CD14-positive monocyte (primary cell): ENCODE data around the gene EVX2. TPM values are rescaled to one million over a fixed set of nuclear protein-coding genes. Genes with fewer than 3 reads are reported as not detected.

Experiments
- DNase-seq, 3 donors: peaks; one replicate each; pipeline ENCODE4 v3.0.0-alpha.2; 2011 to 2022
- H2AFZ ChIP-seq: 2 replicates; pipeline ENCODE4 v1.6.0; 2012; ENCODE audit warnings: mild to moderate bottlenecking, low read depth, low read length, inconsistent platforms; ENCODE audit not compliant: insufficient read depth, poor library complexity, severe bottlenecking
- H3K27ac ChIP-seq, 2 donors: 1 replicate in 1 of 2; 2 replicates in 1 of 2; pipeline ENCODE4 v1.5.1; 2012 to 2013; ENCODE audit warnings: low read length in 2 of 2, control low read depth in 1 of 2, inconsistent platforms in 1 of 2, low read depth in 1 of 2, mild to moderate bottlenecking in 1 of 2
- H3K27me3 ChIP-seq, 2 donors: one replicate each; pipeline versions ENCODE4 v1.6.0 to v1.6.1; 2011 to 2013; ENCODE audit warnings: low read length in 2 of 2; ENCODE audit not compliant: control insufficient read depth in 2 of 2, insufficient read depth in 2 of 2
- H3K36me3 ChIP-seq, 2 donors: replicated peaks in 1 of 2; 1 replicate in 1 of 2; 2 replicates in 1 of 2; pipeline versions ENCODE4 v1.5.1 to v1.6.1; 2012 to 2013; ENCODE audit warnings: low read length in 2 of 2, control low read depth in 1 of 2, inconsistent platforms in 1 of 2, mild to moderate bottlenecking in 1 of 2; ENCODE audit not compliant: insufficient read depth in 2 of 2, control insufficient read depth in 1 of 2
- H3K4me1 ChIP-seq, 2 donors: 1 replicate in 1 of 2; 2 replicates in 1 of 2; pipeline versions ENCODE4 v1.5.1 to v1.6.1; 2012 to 2013; ENCODE audit warnings: low read length in 2 of 2, control low read depth in 1 of 2, inconsistent platforms in 1 of 2, mild to moderate bottlenecking in 1 of 2, moderate library complexity in 1 of 2; ENCODE audit not compliant: insufficient read depth in 2 of 2, control insufficient read depth in 1 of 2
- H3K4me2 ChIP-seq: replicated peaks from 2 replicates; pipeline ENCODE3; 2012; ENCODE audit warnings: low read length, moderate library complexity, mild to moderate bottlenecking; ENCODE audit not compliant: poor library complexity, severe bottlenecking; ENCODE audit errors: extremely low read depth
- H3K4me3 ChIP-seq, 3 experiments: fragments of 200-600 bp in 1 of 3; sonication (generic) in 1 of 3; replicated peaks in 1 of 3; 1 replicate in 2 of 3; 2 replicates in 1 of 3; pipeline ENCODE4 v1.5.1; 2011 to 2013; ENCODE audit warnings: low read length in 3 of 3, mild to moderate bottlenecking in 3 of 3, control low read depth in 2 of 3, low read depth in 2 of 3, inconsistent platforms in 1 of 3, moderate library complexity in 1 of 3
- H3K79me2 ChIP-seq: 2 replicates; pipeline ENCODE4 v1.6.0; 2012; ENCODE audit warnings: mild to moderate bottlenecking, control low read depth, inconsistent platforms, low read length, moderate library complexity; ENCODE audit not compliant: insufficient read depth
- H3K9ac ChIP-seq: 2 replicates; pipeline ENCODE4 v1.6.0; 2017; ENCODE audit warnings: low read length, mild to moderate bottlenecking; ENCODE audit not compliant: insufficient read depth, poor library complexity, severe bottlenecking
- H3K9me3 ChIP-seq, 2 donors: replicated peaks in 1 of 2; 1 replicate in 1 of 2; 2 replicates in 1 of 2; pipeline versions ENCODE4 v1.5.1 to v1.6.1; 2012 to 2013; ENCODE audit warnings: low read length in 2 of 2, control low read depth in 1 of 2; ENCODE audit not compliant: control insufficient read depth in 1 of 2, insufficient read depth in 1 of 2
- H4K20me1 ChIP-seq: 2 replicates; pipeline ENCODE4 v1.6.0; 2012; ENCODE audit warnings: mild to moderate bottlenecking, low read length, control low read depth, moderate library complexity; ENCODE audit not compliant: insufficient read depth
- H3K27ac Mint-ChIP-seq, 7 donors: one replicate each; pipeline ENCODE4 v1.8.0; 2020; ENCODE audit warnings: mild to moderate bottlenecking in 7 of 7, mixed read lengths in 7 of 7, moderate library complexity in 6 of 7, inconsistent platforms in 2 of 7
- H3K27me3 Mint-ChIP-seq, 3 donors: one replicate each; pipeline ENCODE4 v1.8.0; 2021 to 2022; ENCODE audit warnings: low read depth in 3 of 3, mild to moderate bottlenecking in 3 of 3, mixed read lengths in 3 of 3, moderate library complexity in 3 of 3, inconsistent platforms in 1 of 3
- H3K36me3 Mint-ChIP-seq, 2 donors: one replicate each; pipeline ENCODE4 v1.8.0; 2020; ENCODE audit warnings: mixed read lengths in 2 of 2, inconsistent platforms in 1 of 2, mild to moderate bottlenecking in 1 of 2
- H3K4me1 Mint-ChIP-seq: one replicate; pipeline ENCODE4 v1.8.0; 2020; ENCODE audit warnings: mild to moderate bottlenecking, mixed read lengths
- H3K4me3 Mint-ChIP-seq, 2 donors: one replicate each; pipeline ENCODE4 v1.8.0; 2020; ENCODE audit warnings: mild to moderate bottlenecking in 2 of 2, mixed read lengths in 2 of 2, moderate library complexity in 1 of 2
- H3K9me3 Mint-ChIP-seq, 7 donors: one replicate each; pipeline ENCODE4 v1.8.0; 2020 to 2022; ENCODE audit warnings: mixed read lengths in 7 of 7, mild to moderate bottlenecking in 6 of 7, moderate library complexity in 6 of 7, inconsistent platforms in 2 of 7
- CTCF ChIP-seq: fragments of 200-600 bp; IDR thresholded peaks from one replicate; pipeline ENCODE4 v1.8.0; 2022; ENCODE audit warnings: antibody characterized with exemption, mild to moderate bottlenecking
- WGBS: methylation state at CpG from one replicate; pipeline ENCODE4 v1.1.5; 2013; ENCODE audit warnings: missing lambda C conversion rate; ENCODE audit not compliant: insufficient coverage; 5-methylcytosine and 5-hydroxymethylcytosine counted together
- intact Hi-C, 2 donors: fragments of 100-400 bp; cut with micrococcal nuclease; formaldehyde crosslinking; loops; one replicate each; pipeline versions ENCODE4 v1.15.0 to v1.15.1; 2023
- polyA plus RNA-seq, 3 donors: library from polyadenylated mRNA; depleted of rRNA in 1 of 3; unstranded in 2 of 3; stranded (reverse) in 1 of 3; fragments of 300-500 nt in 2 of 3; fragments of >200 nt in 1 of 3; fragmentation: Illumina TruSeq in 2 of 3; gene quantifications; 1 replicate in 2 of 3; 2 replicates in 1 of 3; pipeline ENCODE4 v1.2.3, GENCODE V29; 2012 to 2021

Gene EVX2
- polyA plus RNA-seq, 3 donors: not detected

DNA sequence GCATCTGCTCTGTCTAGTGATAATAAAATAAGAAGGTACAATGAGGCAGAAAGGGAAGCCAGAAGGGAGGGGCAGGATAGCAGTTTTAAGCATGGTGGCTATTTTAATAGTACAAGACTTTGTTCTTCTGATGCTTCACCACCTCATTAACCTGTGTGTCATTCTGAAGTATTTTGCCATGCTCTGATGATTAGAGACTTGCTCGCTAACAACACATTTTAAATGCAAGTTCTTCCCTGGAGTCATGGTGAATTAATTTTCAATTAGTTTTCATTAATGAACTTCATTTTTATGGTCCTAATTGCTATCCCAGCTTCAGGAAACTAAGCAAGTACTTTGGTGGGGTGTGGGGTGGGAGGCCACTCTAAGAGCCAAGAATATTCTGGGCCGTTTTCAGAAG lies 56.0 kb downstream of the EVX2 start:
- Histone ChIP-seq H4K20me1 (no peaks in the 10 kb centered on the region), H3K27me3 (peaks cover 13 to 39% of the 10 kb centered on the region in 2 donors), H3K4me2 (no peak overlapping the region), H3K79me2 (no peaks in the 10 kb centered on the region), H3K9me3 (no peaks in the 10 kb centered on the region), H3K4me3 (no peak overlapping the region), H3K27ac (no peak overlapping the region), H3K36me3 (no peaks in the 10 kb centered on the region), H2AFZ (no peak overlapping the region), H3K4me1 (no peaks in the 10 kb centered on the region), H3K9ac (no peak overlapping the region)
- Mint-ChIP-seq H3K4me3 (peak overlapping the region in 1 of 2 donors; percentile 16), H3K4me1 (no peaks in the 10 kb centered on the region), H3K27me3 (peaks cover 17 to 28% (median 23%) of the 10 kb centered on the region in 3 donors), H3K36me3 (no peaks in the 10 kb centered on the region), H3K9me3 (no peaks in the 10 kb centered on the region), H3K27ac (no peak overlapping the region)
- TF ChIP-seq CTCF: no peak
- intact Hi-C loops: no loop called here
- no peak for DNase-seq
- WGBS: no CpG with 5 or more reads among the region's 2 CpGs

Other genes with a start within 250 kb of the EVX2 start
- gene LNPK, start 81.7 kb downstream of the EVX2 start, polyA plus RNA-seq: 10 to 100 TPM in 2 of 3 donors, 1 to 10 TPM in 1; 8.1 to 15.3 (median 11.7) TPM
- not detected for gene HOXD13, start 8.8 kb upstream of the EVX2 start, polyA plus RNA-seq
- not detected for gene HOXD12, start 15.8 kb upstream of the EVX2 start, polyA plus RNA-seq
- gene HOXD11, start 23.3 kb upstream of the EVX2 start, polyA plus RNA-seq: not detected
- gene HOXD10, start 32.8 kb upstream of the EVX2 start, polyA plus RNA-seq: not detected
- gene HOXD9, start 38.8 kb upstream of the EVX2 start, polyA plus RNA-seq: not detected
- gene HOXD8, start 45.7 kb upstream of the EVX2 start, polyA plus RNA-seq: not detected
- gene HOXD4, start 67.6 kb upstream of the EVX2 start, polyA plus RNA-seq: not detected
- not detected for gene HOXD3, start 73.3 kb upstream of the EVX2 start, polyA plus RNA-seq
- not detected for gene HOXD1, start 104.7 kb upstream of the EVX2 start, polyA plus RNA-seq
- 1 to 10 TPM; 7.6 to 9.8 (median 7.6) TPM for gene MTX2, start 185.5 kb upstream of the EVX2 start, polyA plus RNA-seq